Measurements from ENCODE around the gene ASCC1. TPM values are rescaled to one million over a fixed set of nuclear protein-coding genes. Genes with fewer than 3 reads are reported as not detected.

The ASCC1 gene
- total RNA-seq, 4 donors from 2014 or later: 13.4 to 34.0 (median 20.5) TPM

DNA sequence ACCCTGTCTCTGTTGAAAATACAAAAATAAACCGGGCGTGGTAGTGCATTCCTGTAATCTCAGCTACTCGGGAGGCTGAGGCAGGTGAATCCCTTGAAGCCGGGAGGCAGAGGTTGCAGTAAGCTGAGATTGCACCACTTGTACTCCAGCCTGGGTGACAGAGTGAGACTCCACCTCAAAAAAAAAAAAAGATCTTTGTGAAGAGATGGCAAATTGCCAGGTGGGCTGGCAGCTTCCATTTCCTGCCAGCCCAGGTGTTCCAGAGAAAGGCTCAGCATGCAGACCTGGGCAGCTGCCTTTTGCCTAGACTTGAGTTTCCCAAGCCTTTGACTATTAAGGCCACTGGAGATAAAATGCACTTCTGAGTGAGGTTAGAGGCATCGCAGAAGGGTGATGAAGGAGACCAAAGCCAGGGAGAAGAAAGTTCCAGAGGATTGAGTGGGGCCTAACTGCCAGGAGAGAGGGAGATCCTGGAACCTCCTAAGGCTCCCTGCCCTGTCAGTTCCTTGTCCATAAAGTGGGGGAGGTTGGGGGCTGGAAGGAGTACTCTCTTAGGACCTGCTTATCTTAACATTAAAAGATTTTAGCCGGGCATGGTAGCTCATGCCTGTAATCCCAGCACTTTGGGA lies 47.7 kb upstream of the ASCC1 start:
- intact Hi-C loops (cut with DNase I; ENCODE audit: low total_unique reads): no loop called here
- peaks cover 30 to 54% (median 46%) of the 10 kb centered on the region in 4 donors for H3K4me1 ChIP-seq

DNA sequence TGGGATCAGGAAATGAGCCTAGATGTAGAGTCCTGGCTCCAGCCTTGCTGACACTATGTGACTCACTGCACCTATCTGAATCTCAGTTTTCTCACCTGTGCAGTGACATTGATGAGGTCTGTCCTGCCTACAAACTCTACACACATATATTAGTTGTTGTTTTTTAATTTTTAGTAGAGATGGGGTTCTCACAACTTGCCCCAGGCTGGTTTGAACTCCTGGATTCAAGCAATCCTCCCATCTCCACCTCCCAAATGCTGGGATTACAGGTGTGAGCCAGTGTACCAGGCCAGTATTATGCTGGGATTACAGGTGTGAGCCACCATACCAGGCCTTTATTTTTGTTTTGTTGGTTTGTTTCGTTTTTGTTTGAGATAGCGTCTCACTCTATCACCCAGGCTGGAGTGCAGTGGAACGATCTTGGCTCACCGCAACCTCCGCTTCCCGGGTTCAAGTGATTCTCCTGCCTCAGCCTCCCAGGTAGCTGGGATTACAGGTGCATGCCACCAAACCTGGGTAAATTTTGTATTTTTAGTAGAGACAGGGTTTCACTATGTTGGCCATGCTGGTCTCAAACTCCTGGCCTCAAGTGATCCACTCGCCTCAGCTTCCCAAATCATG lies 45.8 kb upstream of the ASCC1 start:
- TF ChIP-seq POLR2A (IDR thresholded peaks at IDR 0.05): peak; percentile 19
- TF ChIP-seq EP300 (IDR thresholded peaks at IDR 0.05; ENCODE audit: low read depth): no peak
- peak in 1 of 3 donors; percentile 23 for TF ChIP-seq POLR2AphosphoS5 (IDR thresholded peaks at IDR 0.05)
- 84 to 93% methylated on average over 7 of the region's 7 CpGs for WGBS, 2 donors (ENCODE audit: low coverage in 1 of 2)
- H3K4me3 ChIP-seq: peak overlapping the region in 1 of 4 donors; percentile 56
- intact Hi-C loops (cut with DNase I; ENCODE audit: low total_unique reads): no loop called here
- no peaks in the 10 kb centered on the region for H3K27me3 ChIP-seq
- in situ Hi-C loops (cut with MboI; ENCODE audit: low pct_ligation_motif_present in 1 of 4, low pct_unique_long_range_greater_than_20kb in 1 of 4, low sequenced_read_pairs in 3 of 4): no loop called here
- peak overlapping the region; percentile 89 to 94 (median 90) for H3K27ac ChIP-seq
- H3K36me3 ChIP-seq: no peaks in the 10 kb centered on the region
- no peaks in the 10 kb centered on the region for H3K9me3 ChIP-seq
- peak; percentile 27 for DNase-seq
- H3K4me1 ChIP-seq: peaks cover 39 to 62% (median 52%) of the 10 kb centered on the region in 4 donors

More for the DNA sequence above, 47.7 kb upstream of the ASCC1 start:
- H3K4me3 ChIP-seq: no peak overlapping the region
- no peaks in the 10 kb centered on the region for H3K9me3 ChIP-seq
- peak; percentile 77 for DNase-seq
- TF ChIP-seq, protein P1, sequence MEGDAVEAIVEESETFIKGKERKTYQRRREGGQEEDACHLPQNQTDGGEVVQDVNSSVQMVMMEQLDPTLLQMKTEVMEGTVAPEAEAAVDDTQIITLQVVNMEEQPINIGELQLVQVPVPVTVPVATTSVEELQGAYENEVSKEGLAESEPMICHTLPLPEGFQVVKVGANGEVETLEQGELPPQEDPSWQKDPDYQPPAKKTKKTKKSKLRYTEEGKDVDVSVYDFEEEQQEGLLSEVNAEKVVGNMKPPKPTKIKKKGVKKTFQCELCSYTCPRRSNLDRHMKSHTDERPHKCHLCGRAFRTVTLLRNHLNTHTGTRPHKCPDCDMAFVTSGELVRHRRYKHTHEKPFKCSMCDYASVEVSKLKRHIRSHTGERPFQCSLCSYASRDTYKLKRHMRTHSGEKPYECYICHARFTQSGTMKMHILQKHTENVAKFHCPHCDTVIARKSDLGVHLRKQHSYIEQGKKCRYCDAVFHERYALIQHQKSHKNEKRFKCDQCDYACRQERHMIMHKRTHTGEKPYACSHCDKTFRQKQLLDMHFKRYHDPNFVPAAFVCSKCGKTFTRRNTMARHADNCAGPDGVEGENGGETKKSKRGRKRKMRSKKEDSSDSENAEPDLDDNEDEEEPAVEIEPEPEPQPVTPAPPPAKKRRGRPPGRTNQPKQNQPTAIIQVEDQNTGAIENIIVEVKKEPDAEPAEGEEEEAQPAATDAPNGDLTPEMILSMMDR (IDR thresholded peaks at IDR 0.05): no peak
- TF ChIP-seq EP300 (IDR thresholded peaks at IDR 0.05; ENCODE audit: low read depth): no peak
- TF ChIP-seq POLR2A (IDR thresholded peaks at IDR 0.05): peak; percentile 40
- TF ChIP-seq POLR2AphosphoS5 (IDR thresholded peaks at IDR 0.05): peak in 2 of 3 donors; percentile 60 to 70
- peak overlapping the region; percentile 72 to 92 (median 75) for H3K27ac ChIP-seq
- 10 to 52% methylated on average over 2 to 6 of the region's 6 CpGs for WGBS, 2 donors (ENCODE audit: low coverage in 1 of 2)
- in situ Hi-C loops (cut with MboI; ENCODE audit: low pct_ligation_motif_present in 1 of 4, low pct_unique_long_range_greater_than_20kb in 1 of 4, low sequenced_read_pairs in 3 of 4): no loop called here
- no peaks in the 10 kb centered on the region for H3K27me3 ChIP-seq
- no peaks in the 10 kb centered on the region for H3K36me3 ChIP-seq

DNA sequence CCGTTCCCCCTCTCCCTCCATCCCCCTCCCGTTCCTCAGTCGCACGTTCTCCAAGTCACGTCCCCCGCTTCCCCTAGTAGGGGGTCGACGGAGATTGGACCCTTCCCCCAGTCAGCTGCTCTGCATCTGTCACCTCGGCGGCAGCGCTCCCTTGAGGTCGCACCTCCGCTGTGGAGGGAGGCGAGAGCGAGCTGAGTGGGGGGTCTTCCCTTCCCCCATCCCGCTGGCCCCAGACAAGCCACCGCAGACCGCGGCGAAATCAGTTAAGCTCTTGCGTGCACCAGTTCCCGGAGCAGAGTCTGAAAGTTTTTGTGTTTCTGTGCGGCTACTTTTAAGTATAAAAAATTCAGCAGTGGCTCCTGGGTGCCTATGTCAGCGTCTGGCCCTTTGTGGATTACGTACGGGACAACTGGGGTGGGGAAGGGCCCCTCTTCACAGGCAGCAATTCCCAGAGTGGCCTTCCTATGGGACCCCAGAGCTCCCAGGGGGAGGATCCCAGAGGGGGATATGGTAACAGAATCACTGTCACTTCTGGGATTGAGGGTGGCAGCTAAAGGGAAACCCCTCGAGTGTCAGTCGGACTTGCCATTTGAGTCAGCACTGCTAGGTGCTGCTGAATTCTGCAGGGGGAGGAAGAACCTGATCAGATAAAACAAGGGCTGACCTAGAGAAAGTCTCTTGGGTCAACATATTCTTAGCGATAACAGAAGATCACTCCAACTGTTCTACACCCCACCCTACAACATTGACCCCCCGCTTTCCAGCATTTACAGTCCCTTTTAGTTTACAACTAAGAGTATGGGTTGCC lies 45.1 kb upstream of the ASCC1 start:
- no peaks in the 10 kb centered on the region for H3K27me3 ChIP-seq
- in situ Hi-C loops (cut with MboI; ENCODE audit: low pct_ligation_motif_present in 1 of 4, low pct_unique_long_range_greater_than_20kb in 1 of 4, low sequenced_read_pairs in 3 of 4): no loop called here
- 0 to 4% methylated on average over 3 to 25 of the region's 30 CpGs for WGBS, 2 donors (ENCODE audit: low coverage in 1 of 2)
- peak overlapping the region; percentile 15 to 56 (median 39) for H3K4me3 ChIP-seq
- no peaks in the 10 kb centered on the region for H3K9me3 ChIP-seq
- peak; percentile 35 for DNase-seq
- peaks cover 46 to 69% (median 56%) of the 10 kb centered on the region in 4 donors for H3K4me1 ChIP-seq
- TF ChIP-seq EP300 (IDR thresholded peaks at IDR 0.05; ENCODE audit: low read depth) (no peak), POLR2A (IDR thresholded peaks at IDR 0.05) (peak; percentile 29), POLR2AphosphoS5 (IDR thresholded peaks at IDR 0.05) (peak in 2 of 3 donors; percentile 35 to 39)
- TF ChIP-seq, protein P1 (IDR thresholded peaks at IDR 0.05): no peak
- H3K36me3 ChIP-seq: no peaks in the 10 kb centered on the region
- intact Hi-C loops (cut with DNase I; ENCODE audit: low total_unique reads): no loop called here
- peak overlapping the region; percentile 89 to 94 (median 90) for H3K27ac ChIP-seq

DNA sequence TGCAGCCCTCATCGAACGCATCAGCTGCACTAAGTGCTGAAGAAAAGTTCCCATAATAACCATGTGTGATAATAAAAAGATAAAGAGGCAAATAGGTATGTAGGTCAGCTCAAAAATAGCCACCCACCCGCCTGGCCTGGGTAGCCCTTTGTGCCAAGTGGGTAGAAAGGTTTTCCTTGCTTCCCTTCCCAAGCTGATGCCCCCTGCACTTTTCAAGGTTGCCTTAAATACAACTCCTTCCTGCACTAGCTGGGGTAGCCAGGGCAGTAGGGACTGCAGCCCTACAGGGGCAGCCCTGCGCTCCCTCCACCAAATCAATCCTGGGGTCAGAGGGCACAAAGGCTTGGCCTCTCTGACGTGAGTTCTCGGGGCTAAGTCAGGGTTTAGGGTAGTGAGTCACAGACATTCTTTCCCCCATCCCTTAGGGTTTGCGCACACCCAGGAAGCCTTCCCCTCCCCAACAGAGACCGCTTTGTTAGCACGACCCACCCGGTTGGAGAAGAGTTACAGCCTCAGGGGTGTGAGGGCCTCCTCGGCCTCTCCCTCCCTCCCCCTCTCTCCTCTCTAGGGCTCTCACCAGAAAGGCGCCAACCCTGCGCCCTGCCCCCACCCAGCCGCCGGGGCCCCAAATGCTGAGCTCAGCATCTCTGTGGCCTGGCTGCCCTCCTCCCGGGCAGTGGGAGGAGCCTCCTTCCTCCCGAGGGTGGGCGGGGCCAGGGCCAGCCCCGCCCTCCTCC lies 44.3 kb upstream of the ASCC1 start:
- in situ Hi-C loops (cut with MboI; ENCODE audit: low pct_ligation_motif_present in 1 of 4, low pct_unique_long_range_greater_than_20kb in 1 of 4, low sequenced_read_pairs in 3 of 4): no loop called here
- intact Hi-C loops (cut with DNase I; ENCODE audit: low total_unique reads): no loop called here
- Histone ChIP-seq H3K27me3 (no peaks in the 10 kb centered on the region), H3K36me3 (no peaks in the 10 kb centered on the region), H3K4me3 (peak overlapping the region in 3 of 4 donors; percentile 38 to 56 (median 40)), H3K9me3 (no peaks in the 10 kb centered on the region), H3K27ac (peak overlapping the region; percentile 89 to 94 (median 90)), H3K4me1 (peaks cover 53 to 77% (median 64%) of the 10 kb centered on the region in 4 donors)
- peak; percentile 90 for DNase-seq
- TF ChIP-seq EP300 (IDR thresholded peaks at IDR 0.05; ENCODE audit: low read depth) (no peak), POLR2AphosphoS5 (IDR thresholded peaks at IDR 0.05) (peak in 1 of 3 donors; percentile 30)
- WGBS, 2 donors (ENCODE audit: low coverage in 1 of 2): 21% methylated on average over 18 of the region's 19 CpGs; no CpG with 5 or more reads in 1 of the 2 donors
